HG02973 (cell line): ENCODE data around the gene ZNF184.

Experiments used
- ATAC-seq: cut with Tn5 transposase; IDR thresholded peaks from one replicate; pipeline ENCODE4 v1.9.1; 2021; ENCODE audit warnings: moderate library complexity; ENCODE audit not compliant: unreplicated experiment

Gene ZNF184

GRCh38 chr6:27472617-27473400, at the start of gene ZNF184:
Gene ZNF184 (minus strand): TSS chr6:27473105. CDS start chr6:27472294, 811 bp downstream.
- peak; percentile 71 for ATAC-seq

DNA sequence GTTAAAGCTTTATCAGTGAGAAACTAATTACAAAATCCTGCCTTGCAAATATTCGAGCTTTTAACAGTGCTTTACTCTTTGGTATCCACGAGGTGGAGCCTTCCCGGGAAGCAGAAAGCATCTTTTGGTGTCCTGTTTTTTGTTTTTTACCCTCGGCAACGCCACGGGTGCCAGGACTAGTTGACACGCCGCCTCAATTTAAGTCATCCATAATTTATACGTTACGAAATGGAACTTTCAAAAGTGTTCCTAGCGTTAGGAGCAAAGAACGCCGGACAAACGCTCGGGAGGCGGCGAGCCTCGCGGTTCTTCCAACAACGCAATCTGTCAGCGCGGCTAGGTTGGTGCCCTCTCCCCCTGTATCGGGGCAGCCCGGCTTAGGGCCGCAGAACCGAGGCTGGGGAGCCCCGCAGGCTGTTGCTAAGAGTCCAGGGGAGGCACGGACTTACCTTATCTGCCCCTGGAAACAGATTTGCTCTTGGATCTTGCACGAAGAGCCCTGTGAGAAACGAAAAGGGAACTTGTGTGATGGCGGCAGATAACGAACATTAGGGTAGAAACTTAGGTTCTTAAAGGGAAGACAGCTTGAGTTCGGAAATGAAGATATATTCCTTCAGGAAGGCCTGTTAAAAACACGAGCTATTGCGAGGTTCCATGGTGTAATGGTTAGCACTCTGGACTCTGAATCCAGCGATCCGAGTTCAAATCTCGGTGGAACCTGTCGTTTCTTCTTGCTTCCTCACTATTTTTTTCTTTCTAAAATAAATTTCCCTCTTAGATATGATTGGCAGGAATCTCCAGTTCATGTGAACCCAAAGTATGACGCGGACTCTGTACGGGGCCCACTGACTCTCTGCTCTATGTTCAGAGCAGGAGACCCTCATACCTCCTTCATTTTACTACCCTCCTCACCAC, 46.2 kb upstream of the ZNF184 start:
- ATAC-seq: peak; percentile 60

DNA sequence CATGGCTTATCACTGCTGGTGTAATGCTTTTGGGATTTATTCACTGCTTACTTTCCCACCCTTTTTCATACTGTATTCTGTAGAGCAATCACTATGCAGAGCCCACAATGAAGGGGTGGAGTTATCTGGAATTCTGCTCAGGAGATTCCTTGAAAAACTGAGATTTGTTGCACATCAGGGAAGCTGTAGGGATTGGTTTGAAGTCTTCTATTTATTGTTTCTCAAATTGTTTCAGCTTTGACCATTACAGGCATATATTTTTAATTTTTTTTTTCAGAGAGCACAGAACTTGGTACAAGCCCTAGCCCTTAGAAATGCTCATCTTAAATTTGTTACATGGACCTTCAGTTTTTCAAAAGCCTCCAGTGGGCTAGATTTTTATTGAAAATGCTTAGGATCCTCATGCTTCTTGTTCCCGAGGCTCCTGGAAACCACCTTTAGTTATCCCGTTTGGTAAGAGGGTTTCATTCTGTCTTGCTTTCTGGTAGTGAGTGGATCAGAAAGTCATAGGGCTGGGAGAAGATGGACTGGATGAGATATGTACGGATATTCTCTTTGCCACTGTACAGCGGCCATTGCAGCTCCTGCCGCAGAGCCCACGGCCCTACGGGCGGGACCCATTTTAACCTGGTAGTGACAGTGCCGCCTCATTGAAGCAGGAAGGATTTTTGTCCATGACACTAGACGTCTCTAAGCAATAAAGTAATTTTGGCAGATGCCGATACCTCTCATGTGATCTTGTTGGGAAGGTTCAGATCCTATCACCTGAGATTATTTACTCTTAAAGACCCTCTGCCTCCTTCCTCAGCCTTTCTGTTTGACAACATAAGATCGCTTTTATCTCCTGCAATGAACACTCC, 45.3 kb upstream of the ZNF184 start:
- peak; percentile 26 for ATAC-seq

GRCh38 chr6:27517238-27517637, 44.3 kb upstream of the ZNF184 start:
- no peak for ATAC-seq

- ATAC-seq: no peak
Observed at GRCh38 chr6:27514906-27515495, 42.1 kb upstream of the ZNF184 start.

GRCh38 chr6:27512525-27512924, 39.6 kb upstream of the ZNF184 start:
- no peak for ATAC-seq

- ATAC-seq: no peak
Observed at GRCh38 chr6:27507041-27507956, 34.4 kb upstream of the ZNF184 start.

GRCh38 chr6:27505209-27506027, 32.5 kb upstream of the ZNF184 start:
- ATAC-seq: no peak

DNA sequence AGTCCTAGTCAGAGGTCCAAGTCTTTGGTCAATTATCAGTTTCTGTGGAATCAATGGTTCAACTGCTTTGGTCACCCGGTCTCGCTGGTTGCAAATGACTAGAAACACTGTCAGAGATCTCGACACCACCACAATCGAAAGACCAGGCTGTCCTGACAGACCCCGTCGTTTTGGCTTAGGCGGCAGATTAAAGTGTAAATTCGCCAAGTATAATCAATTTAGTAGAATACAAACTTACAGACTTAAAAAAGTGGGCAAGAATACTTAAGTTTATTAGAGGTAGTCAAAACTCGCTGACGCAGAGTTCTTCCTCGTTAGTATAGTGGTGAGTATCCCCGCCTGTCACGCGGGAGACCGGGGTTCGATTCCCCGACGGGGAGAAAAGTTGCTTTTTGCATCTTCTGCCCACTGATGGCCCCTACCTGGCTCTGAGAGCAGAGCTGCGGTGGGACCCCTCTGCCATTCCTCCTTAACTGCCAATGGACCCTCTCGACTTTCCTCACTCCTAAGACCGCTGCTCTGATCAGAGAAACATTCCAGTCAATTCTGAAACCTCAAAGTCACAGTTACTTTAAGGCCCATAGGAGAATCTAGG, 30.6 kb upstream of the ZNF184 start:
- peak; percentile 41 for ATAC-seq

GRCh38 chr6:27502508-27503435, 29.9 kb upstream of the ZNF184 start:
- ATAC-seq: peak; percentile 45

DNA sequence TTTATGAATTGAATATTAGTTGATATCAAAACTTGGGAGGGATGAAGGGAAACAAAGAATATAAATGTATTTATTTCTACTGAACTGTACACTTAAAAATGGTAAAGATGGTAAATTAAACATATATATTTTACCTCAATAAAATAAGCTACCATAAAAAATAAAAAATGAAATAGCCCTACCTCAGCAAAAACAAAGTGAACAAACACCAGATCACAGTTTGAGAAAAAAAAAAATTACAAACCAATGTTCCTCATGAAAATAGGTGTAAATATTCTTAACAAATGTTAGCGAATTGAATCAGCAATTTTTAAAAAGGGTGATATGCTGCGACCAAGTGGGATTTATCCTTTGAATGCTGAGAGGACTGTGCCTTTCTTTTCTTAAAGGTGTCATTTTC, 28.3 kb upstream of the ZNF184 start:
- no peak for ATAC-seq

DNA sequence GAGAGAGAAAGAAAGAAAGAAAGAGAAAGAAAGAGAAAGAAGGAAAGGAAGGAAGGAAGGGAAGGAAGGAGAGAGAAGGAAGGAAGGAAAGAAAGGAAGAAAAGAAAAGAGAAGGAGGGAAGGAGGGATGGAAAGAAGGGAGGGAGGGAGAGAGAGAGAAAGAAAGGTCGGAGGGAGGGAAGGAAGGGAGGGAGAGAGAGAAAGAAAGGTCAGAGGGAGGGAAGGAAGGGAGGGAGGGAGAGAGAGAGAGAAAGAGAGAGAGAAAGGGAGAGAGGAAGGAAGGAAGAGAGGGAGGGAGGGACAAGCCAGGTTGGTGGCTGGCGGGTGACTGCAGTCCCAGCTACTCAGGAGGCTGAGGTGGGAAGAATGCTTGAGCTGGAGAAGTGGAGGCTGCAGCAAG, 27.3 kb upstream of the ZNF184 start:
- ATAC-seq: no peak

- peak; percentile 61 for ATAC-seq
Observed at GRCh38 chr6:27495386-27496135, 22.7 kb upstream of the ZNF184 start.

DNA sequence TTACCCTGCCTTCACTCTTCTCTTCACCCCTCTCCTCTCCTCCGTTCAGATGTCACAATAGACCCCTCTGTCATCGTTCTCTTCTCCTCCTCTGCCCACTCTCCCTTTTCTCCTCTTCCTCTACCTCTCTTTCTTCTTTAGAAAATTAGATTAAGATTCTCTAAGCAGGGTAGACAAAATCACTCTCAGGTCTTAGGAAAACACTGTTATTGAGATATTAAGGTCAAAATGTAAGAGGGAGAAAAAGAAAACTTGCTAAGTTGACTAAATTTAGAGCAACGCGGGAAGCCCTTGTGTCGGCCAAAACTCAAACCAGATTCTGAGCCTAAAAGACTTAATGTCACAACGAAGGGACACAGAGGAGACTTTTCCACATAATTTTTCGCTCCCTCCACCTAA, 22.1 kb upstream of the ZNF184 start:
- no peak for ATAC-seq

- ATAC-seq: no peak
Observed at GRCh38 chr6:27494103-27494502, 21.2 kb upstream of the ZNF184 start.

DNA sequence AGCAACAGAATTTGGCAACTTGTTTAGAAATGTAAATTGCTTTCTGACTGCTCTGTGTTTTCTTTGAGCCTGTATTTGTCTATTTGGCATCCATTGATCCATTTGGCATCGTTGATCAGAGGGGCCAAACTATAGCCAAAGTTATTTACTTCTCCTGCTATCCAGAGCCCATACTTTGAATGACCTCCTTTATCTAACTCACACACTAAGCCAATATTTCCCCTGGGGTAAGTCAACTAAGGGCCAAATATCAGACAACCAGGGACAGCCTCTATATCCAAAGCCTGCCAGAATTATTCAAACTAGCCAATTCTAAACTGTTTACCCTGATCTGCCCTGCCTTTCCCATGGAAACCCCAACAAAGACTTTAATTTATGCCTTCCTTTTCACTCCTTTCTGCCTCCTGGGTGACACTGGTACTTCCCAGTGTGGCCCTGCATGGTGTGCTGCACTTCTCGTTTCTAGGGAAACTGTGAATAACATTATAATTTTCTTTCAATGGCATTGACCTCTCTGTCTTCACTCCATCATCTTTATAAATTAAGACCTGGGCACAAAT, 19.8 kb upstream of the ZNF184 start:
- ATAC-seq: no peak
